Measurements from ENCODE around the gene TTLL9. TPM values are rescaled to one million over a fixed set of nuclear protein-coding genes. Genes with fewer than 3 reads are reported as not detected.

The TTLL9 gene
- polyA plus RNA-seq, 1 of the 3 experiments (the other 2 are of a cell fraction): 0.23 TPM

GRCh38 chr20:31963889-31964288 is 93.5 kb downstream of the TTLL9 start:
- CTCF ChIA-PET: interaction anchor here (0.8 to 7.9 kb wide), 7 partner anchors 11 to 141 kb away, joined by 3 to 47 read pairs (median 6); partner anchors contain the start of gene PDRG1
- H3K4me1 ChIP-seq (ENCODE audit: control insufficient read depth in 1 of 2, insufficient read depth in 2 of 2, low read depth in 1 of 2, low read length in 1 of 2): peaks cover 0 to 16% of the 10 kb centered on the region in 2 experiments; a peak in 1 of 4 replicates
- POLR2A ChIA-PET: interaction anchor here (1.7 kb wide), 1 partner anchor 12 kb away, joined by 6 read pairs; the partner anchor contains the start of gene PDRG1
- H3F3A ChIP-seq (replicated peaks; ENCODE audit: insufficient read depth): no peaks in the 10 kb centered on the region
- H3K79me2 ChIP-seq (ENCODE audit: insufficient read depth): no peaks in the 10 kb centered on the region
- H3K36me3 ChIP-seq (replicated peaks in 1 of 2; ENCODE audit: control insufficient read depth in 1 of 2, insufficient read depth in 2 of 2, low read length in 1 of 2): no peaks in the 10 kb centered on the region
- DNase-seq: no peak
- peaks cover 43% of the 10 kb centered on the region for H3K27me3 ChIP-seq (ENCODE audit: insufficient read depth)
- 24% methylated on average over 5 of the region's 6 CpGs for WGBS (ENCODE audit: low lambda C conversion rate)
- H2AFZ ChIP-seq (ENCODE audit: low read depth): no peak overlapping the region
- no peaks in the 10 kb centered on the region for H3K9me3 ChIP-seq
- no peak overlapping the region for H3K4me2 ChIP-seq
- H3K9ac ChIP-seq: no peak overlapping the region
- H4K20me1 ChIP-seq (ENCODE audit: insufficient read depth): no peaks in the 10 kb centered on the region
- TF ChIP-seq USF1 (IDR thresholded peaks at IDR 0.05; ENCODE audit: borderline replicate concordance, low read depth): no peak
- TF ChIP-seq CHD2 (IDR thresholded peaks at IDR 0.05; ENCODE audit: low read length, partially characterized antibody): no peak
- TF ChIP-seq EP300 (IDR thresholded peaks at IDR 0.05; ENCODE audit: borderline replicate concordance in 1 of 2, low read depth in 1 of 2, low read length in 1 of 2): no peak
- TF ChIP-seq, protein P1, sequence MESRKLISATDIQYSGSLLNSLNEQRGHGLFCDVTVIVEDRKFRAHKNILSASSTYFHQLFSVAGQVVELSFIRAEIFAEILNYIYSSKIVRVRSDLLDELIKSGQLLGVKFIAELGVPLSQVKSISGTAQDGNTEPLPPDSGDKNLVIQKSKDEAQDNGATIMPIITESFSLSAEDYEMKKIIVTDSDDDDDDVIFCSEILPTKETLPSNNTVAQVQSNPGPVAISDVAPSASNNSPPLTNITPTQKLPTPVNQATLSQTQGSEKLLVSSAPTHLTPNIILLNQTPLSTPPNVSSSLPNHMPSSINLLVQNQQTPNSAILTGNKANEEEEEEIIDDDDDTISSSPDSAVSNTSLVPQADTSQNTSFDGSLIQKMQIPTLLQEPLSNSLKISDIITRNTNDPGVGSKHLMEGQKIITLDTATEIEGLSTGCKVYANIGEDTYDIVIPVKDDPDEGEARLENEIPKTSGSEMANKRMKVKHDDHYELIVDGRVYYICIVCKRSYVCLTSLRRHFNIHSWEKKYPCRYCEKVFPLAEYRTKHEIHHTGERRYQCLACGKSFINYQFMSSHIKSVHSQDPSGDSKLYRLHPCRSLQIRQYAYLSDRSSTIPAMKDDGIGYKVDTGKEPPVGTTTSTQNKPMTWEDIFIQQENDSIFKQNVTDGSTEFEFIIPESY (IDR thresholded peaks at IDR 0.05; ENCODE audit: borderline replicate concordance, low read depth): no peak
- no peak for TF ChIP-seq ELF1 (IDR thresholded peaks at IDR 0.05)
- TF ChIP-seq GATA2 (CRISPR knock-in tag; IDR thresholded peaks at IDR 0.05): no peak
- TF ChIP-seq MAX (IDR thresholded peaks at IDR 0.05; ENCODE audit: low read depth): no peak
- no peak for TF ChIP-seq SIN3A (IDR thresholded peaks at IDR 0.05; ENCODE audit: borderline replicate concordance, low read depth, low read length)
- TF ChIP-seq FOSL2 (IDR thresholded peaks at IDR 0.05; ENCODE audit: borderline replicate concordance, low read depth): no peak
- no peak for TF ChIP-seq IRF3 (IDR thresholded peaks at IDR 0.05; ENCODE audit: low read depth, low read length)
- TF ChIP-seq FOXJ3 (CRISPR knock-in tag; IDR thresholded peaks at IDR 0.05): no peak
- no peak for TF ChIP-seq RAD21 (IDR thresholded peaks at IDR 0.05; ENCODE audit: low read length)
- TF ChIP-seq POLR2AphosphoS5 (IDR thresholded peaks at IDR 0.05; ENCODE audit: low read depth, low read length): no peak
- H3K27ac ChIP-seq (ENCODE audit: low read depth in 2 of 2, low read length in 1 of 2): no peak overlapping the region
- H3K9me2 ChIP-seq: no peaks in the 10 kb centered on the region
- no peak overlapping the region for H3K4me3 ChIP-seq (ENCODE audit: low read depth in 2 of 2, low read length in 1 of 2)

Measured in SK-N-SH (cell line).